ACHN (cell line): ENCODE measurements around the gene SRC.

Experiments
- DNase-seq: peaks from one replicate; pipeline ENCODE4 v3.0.0-alpha.2; 2015
- in situ Hi-C: cut with HindIII; loops from 2 replicates; pipeline ENCODE4 v1.10.0; 2017; ENCODE audit warnings: low sequenced_read_pairs, low pct_ligation_motif_present, low pct_unique_long_range_greater_than_20kb

SRC gene

GRCh38 chr20:37346535-37347346, 801 bp downstream of the SRC start:
- in situ Hi-C loops = no loop called here
- no peak for DNase-seq

- DNase-seq = no peak
- in situ Hi-C loops = no loop called here
Observed at GRCh38 chr20:37347347-37347823, 1.4 kb downstream of the SRC start.

GRCh38 chr20:37347891-37348791, 2.2 kb downstream of the SRC start:
- no peak for DNase-seq
- in situ Hi-C loops = no loop called here

GRCh38 chr20:37348792-37349516, 3.0 kb downstream of the SRC start:
- in situ Hi-C loops = no loop called here
- DNase-seq = no peak

GRCh38 chr20:37349517-37350491, 3.9 kb downstream of the SRC start:
- DNase-seq = no peak
- in situ Hi-C loops = no loop called here

GRCh38 chr20:37350649-37351574, 5.0 kb downstream of the SRC start:
- no peak for DNase-seq
- in situ Hi-C loops = no loop called here

- in situ Hi-C loops = no loop called here
- DNase-seq = no peak
Observed at GRCh38 chr20:37351689-37352607, 6.0 kb downstream of the SRC start.

- no peak for DNase-seq
- in situ Hi-C loops = no loop called here
Observed at GRCh38 chr20:37352608-37352980, 6.7 kb downstream of the SRC start.

- in situ Hi-C loops = no loop called here
- no peak for DNase-seq
Observed at GRCh38 chr20:37353285-37353849, 7.4 kb downstream of the SRC start.

GRCh38 chr20:37354210-37355195, 8.6 kb downstream of the SRC start:
- in situ Hi-C loops = no loop called here
- no peak for DNase-seq

GRCh38 chr20:37355252-37356180, 9.6 kb downstream of the SRC start:
- DNase-seq = no peak
- in situ Hi-C loops = no loop called here

GRCh38 chr20:37356387-37356786, 10.4 kb downstream of the SRC start:
- in situ Hi-C loops = no loop called here
- DNase-seq = no peak

- in situ Hi-C loops = no loop called here
- DNase-seq = no peak
Observed at GRCh38 chr20:37356961-37357371, 11.0 kb downstream of the SRC start.
